Esophagus (tissue), 2 donors: ENCODE measurements around the gene GGPS1. TPM values are rescaled to one million over a fixed set of nuclear protein-coding genes. Genes with fewer than 3 reads are reported as not detected.
"Not testable (repeated sequence)": the region's sequence is repeated elsewhere in the genome, so short reads cannot be mapped to it uniquely, and the experiment has no call there.

Experiments used
- H3K27ac ChIP-seq, 2 donors: one replicate each; pipeline ENCODE4 v1.5.1; 2013; ENCODE audit warnings: low read depth in 2 of 2, mild to moderate bottlenecking in 2 of 2, inconsistent platforms in 1 of 2, low read length in 1 of 2, moderate library complexity in 1 of 2
- H3K27me3 ChIP-seq, 2 donors: one replicate each; pipeline ENCODE4 v1.6.1; 2013; ENCODE audit warnings: low read length in 2 of 2, control low read depth in 1 of 2, mild to moderate bottlenecking in 1 of 2; ENCODE audit not compliant: insufficient read depth in 2 of 2, control insufficient read depth in 1 of 2
- H3K36me3 ChIP-seq, 2 donors: one replicate each; pipeline ENCODE4 v1.6.1; 2013; ENCODE audit warnings: low read length in 1 of 2; ENCODE audit not compliant: control insufficient read depth in 2 of 2, insufficient read depth in 2 of 2
- H3K4me1 ChIP-seq, 2 donors: one replicate each; pipeline ENCODE4 v1.6.1; 2013; ENCODE audit warnings: low read length in 1 of 2; ENCODE audit not compliant: control insufficient read depth in 2 of 2, insufficient read depth in 2 of 2
- H3K4me3 ChIP-seq, 2 donors: one replicate each; pipeline ENCODE4 v1.5.1; 2013; ENCODE audit warnings: low read length in 2 of 2, mild to moderate bottlenecking in 2 of 2, low read depth in 1 of 2, moderate library complexity in 1 of 2
- H3K9me3 ChIP-seq, 2 donors: one replicate each; pipeline ENCODE4 v1.6.1; 2013; ENCODE audit warnings: mild to moderate bottlenecking in 2 of 2, low read depth in 1 of 2, low read length in 1 of 2, moderate library complexity in 1 of 2; ENCODE audit not compliant: control insufficient read depth in 2 of 2, insufficient read depth in 1 of 2
- WGBS, 2 donors: extraction: QIAGEN DNeasy Blood & Tissue Kit; methylation state at CpG; one replicate each; pipeline ENCODE4 v1.1.7; 2013; 5-methylcytosine and 5-hydroxymethylcytosine counted together
- polyA plus RNA-seq, 2 donors: library from polyadenylated mRNA; stranded (reverse); fragments of 200-250 nt; gene quantifications; one replicate each; pipeline ENCODE4 v1.2.3, GENCODE V29; 2013
- donor health status: healthy with polysubstance abuse.
- donor health status: Bipolar disorder and iron deficiency.

The GGPS1 gene
- polyA plus RNA-seq, 2 donors = 14.8 to 19.6 TPM

DNA sequence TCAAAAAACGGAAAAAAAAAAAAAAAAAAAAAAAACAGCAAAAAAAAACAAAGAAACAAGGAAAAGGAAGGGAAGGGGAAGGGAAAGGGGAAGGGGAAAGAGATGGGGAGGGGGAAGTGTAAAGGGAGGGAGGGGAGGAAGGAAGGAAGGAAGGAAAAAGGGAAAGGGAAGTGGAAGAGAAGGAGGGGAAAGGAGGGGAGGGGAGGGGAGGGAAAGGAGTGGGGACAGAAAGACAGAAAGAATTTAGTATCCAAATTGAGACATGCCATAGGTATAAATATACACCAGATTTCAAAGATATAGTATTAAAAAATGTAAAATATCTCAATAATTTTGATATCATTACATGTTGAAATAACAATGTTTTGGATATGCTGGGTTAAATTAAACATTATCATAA, 26.2 kb upstream of the GGPS1 start:
- Histone ChIP-seq H3K9me3 (no peaks in the 10 kb centered on the region), H3K27me3 (no peaks in the 10 kb centered on the region), H3K4me3 (no peak overlapping the region), H3K36me3 (no peaks in the 10 kb centered on the region), H3K4me1 (peaks cover 2 to 3% of the 10 kb centered on the region in 2 donors), H3K27ac (no peak overlapping the region)
- whole genome bisulfite sequencing, 2 donors = 72 to 83% methylated on average over 1 of the region's 1 CpG

DNA sequence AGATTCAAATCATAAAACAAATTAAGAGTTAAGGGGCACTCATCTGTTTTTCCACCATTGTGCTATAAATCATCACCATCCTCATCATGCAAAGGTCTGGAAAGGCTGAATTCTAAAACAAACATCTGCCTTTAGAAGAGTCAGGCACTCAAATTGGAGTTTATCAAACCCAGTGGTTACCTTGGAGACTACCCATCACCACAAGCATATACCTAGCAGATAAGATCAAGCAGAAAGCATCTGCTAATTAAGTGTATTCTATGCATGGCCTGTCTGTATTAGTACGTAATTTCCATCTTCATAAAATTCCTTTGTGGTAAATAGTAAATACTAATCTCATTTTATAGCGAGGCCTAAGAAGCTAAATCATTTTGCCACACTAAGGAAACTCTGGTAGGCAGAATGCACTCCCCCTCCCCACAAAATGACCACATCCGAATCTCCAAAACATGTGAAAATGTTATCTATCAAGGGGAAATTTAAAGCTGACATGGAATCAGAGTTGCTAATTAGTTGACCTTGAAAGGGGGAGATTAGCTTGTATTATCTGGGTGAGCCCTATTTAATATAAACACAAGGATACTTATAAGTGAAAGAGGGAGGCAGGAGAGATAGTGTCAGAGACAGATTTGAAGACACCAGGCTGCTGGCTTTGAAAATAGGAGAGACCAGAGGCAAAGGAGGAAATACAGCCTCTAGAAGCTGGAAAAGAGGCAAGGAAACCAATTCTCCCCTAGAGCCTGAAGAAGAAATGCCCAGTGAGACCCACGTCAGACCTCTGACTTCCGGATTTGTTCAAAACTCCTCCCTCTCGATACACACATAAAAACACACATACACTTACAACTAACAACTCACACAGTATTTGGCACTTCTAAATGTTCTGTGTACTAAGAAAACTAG, 23.6 kb upstream of the GGPS1 start:
- Histone ChIP-seq H3K36me3 (no peaks in the 10 kb centered on the region), H3K27me3 (no peaks in the 10 kb centered on the region), H3K4me3 (no peak overlapping the region), H3K27ac (no peak overlapping the region), H3K4me1 (no peaks in the 10 kb centered on the region), H3K9me3 (no peaks in the 10 kb centered on the region)
- WGBS, 2 donors = 41 to 51% methylated on average over 6 of the region's 6 CpGs

DNA sequence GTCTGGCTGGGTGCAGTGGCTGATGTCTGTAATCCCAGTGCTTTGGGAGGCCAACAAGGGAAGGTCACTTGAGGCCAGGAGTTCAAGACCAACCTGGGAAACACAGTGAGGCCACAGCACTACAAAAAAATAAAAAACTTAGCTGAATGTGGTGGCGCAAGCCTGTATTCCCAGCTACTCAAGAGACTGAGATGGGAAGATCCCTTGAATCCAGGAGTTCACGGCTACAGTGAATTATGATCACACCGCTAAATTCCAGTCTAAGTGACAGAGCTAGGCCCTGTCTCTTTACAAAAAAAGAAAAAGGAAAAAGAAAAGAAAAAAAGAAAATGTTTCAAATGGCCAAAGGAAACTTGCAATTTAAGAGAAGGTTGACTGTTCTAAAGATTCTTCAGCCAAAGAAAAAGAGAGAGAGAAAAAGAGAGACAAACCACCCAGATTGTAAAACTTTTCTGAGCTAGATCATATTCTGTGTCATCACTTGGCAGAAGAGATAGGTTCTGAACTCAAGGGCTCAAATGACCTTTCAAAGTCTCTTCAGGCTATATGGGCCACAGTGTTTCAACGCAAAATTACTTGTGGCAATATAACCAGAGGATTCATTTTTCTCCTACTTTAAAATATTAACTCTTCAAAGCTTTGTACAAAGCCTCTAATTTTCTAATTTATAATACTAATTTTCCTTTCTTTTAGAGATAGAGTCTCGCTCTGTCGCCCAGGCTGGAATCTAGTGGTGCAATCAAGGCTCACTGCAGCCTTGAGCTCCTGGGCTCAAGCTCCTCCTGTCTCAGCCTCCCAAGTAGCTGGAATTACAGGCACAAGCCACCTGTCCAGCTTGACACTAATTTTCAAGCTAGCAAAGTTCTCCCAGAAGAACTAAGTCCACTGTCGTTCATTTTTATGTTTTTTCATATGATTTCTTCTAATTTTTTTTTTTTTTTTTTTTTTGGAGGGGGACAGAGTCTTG, 20.9 kb upstream of the GGPS1 start:
- Histone ChIP-seq H3K4me1 (no peaks in the 10 kb centered on the region), H3K27me3 (no peaks in the 10 kb centered on the region), H3K27ac (no peak overlapping the region), H3K4me3 (no peak overlapping the region), H3K36me3 (no peaks in the 10 kb centered on the region), H3K9me3 (no peaks in the 10 kb centered on the region)
- WGBS, 2 donors = 85 to 87% methylated on average over 7 of the region's 7 CpGs

DNA sequence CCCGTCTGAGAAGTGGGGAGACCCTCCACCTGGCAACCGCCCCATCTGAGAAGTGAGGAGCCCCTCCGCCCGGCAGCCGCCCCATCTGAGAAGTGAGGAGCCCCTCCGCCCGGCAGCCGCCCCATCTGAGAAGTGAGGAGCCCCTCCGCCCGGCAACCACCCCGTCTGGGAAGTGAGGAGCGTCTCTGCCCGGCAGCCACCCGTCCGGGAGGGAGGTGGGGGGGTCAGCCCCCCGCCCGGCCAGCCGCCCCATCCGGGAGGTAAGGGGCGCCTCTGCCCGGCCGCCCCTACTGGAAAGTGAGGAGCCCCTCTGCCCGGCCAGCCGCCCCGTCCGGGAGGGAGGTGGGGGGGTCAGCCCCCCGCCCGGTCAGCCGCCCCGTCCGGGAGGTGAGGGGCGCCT, 19.2 kb upstream of the GGPS1 start:
- H3K27me3 ChIP-seq, H3K27ac ChIP-seq, H3K4me3 ChIP-seq, H3K4me1 ChIP-seq, H3K36me3 ChIP-seq, H3K9me3 ChIP-seq: not testable (repeated sequence)
- WGBS, 2 donors = 94 to 98% methylated on average over 9 to 32 of the region's 32 CpGs

DNA sequence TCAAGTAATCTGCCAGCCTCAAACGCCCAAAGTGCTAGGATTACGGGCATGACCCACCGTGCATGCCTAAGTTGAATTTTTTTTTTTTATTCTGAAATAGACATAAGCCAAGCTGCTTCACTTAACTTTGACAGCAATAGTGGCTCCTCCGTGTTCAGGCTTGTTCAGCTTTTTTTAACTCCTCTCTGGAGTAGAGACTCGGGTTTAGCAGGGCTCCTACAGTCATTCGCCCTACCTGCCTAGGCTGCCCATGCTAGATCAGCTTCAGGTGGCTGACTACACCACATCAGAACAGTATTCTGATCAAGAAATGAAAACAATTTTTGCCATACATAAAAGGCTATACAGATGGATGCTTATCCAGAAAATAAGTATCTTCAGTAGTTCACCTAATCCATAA, 15.1 kb upstream of the GGPS1 start:
- H3K27ac ChIP-seq = peak overlapping the region; percentile 22 to 54
- peaks cover 0 to 1% of the 10 kb centered on the region in 2 donors for H3K4me1 ChIP-seq
- WGBS, 2 donors = 37 to 48% methylated on average over 6 of the region's 6 CpGs

DNA sequence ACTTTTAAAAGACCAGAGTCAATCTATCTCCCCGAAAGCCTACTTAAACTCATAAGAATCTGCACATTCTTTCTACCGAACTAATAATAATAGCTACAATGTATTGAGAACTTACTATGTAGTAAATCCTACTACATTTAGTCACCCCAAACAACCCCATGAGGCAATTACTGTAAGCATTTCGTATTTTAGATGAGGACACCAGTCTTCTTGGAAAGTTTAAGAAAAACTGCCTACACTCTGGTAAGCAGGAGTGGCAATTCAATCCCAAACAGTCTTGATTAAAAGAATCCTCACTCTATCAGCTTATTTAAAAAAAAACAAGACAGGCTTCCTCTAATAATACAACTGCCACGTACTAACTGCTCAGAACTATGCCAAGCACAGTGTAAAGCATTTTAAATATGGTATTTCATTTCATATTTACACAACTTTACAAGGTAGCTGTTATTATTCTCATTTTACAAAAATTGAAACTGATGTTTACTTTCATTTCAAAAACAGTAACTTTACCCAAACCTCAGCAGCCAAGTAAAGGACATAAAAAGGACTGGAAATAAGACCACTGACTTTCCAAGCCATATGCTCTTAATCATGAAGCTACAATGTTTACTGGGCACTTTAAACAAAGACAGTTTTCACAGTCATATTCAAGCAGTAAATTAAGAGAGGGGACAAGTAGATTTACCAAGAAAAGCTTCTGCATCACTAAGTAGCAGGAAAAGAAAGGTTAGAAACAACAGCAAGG, 14.3 kb upstream of the GGPS1 start:
- Histone ChIP-seq H3K27me3 (no peaks in the 10 kb centered on the region), H3K9me3 (no peaks in the 10 kb centered on the region), H3K4me3 (no peak overlapping the region), H3K4me1 (peaks cover 0 to 1% of the 10 kb centered on the region in 2 donors), H3K36me3 (no peaks in the 10 kb centered on the region), H3K27ac (no peak overlapping the region)
- 32 to 44% methylated on average over 4 of the region's 4 CpGs for WGBS, 2 donors

More for the DNA sequence above, 15.1 kb upstream of the GGPS1 start:
- H3K9me3 ChIP-seq = no peaks in the 10 kb centered on the region
- no peaks in the 10 kb centered on the region for H3K27me3 ChIP-seq
- no peak overlapping the region for H3K4me3 ChIP-seq
- H3K36me3 ChIP-seq = no peaks in the 10 kb centered on the region

DNA sequence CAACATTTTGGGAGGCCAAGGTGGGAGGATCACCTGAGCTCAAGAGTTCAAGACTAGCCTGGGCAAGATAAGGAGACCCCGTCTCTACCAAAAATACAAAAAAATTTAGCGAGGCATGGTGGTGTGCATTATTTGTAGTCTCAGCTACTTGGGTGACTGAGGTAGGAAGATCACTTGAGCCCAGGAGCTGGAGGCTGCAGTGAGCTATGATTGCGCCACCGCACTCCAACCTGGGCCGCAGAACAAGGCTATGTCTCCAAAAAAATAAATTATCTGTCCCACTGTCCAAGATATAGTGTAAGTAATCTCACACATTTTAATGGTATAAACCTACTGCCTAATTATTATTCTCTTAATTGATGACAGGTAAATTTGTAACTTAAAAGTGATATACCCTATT, 13.2 kb upstream of the GGPS1 start:
- Histone ChIP-seq H3K9me3 (no peaks in the 10 kb centered on the region), H3K4me3 (no peak overlapping the region), H3K27me3 (no peaks in the 10 kb centered on the region), H3K27ac (no peak overlapping the region), H3K36me3 (no peaks in the 10 kb centered on the region), H3K4me1 (peaks cover 0 to 1% of the 10 kb centered on the region in 2 donors)
- 97% methylated on average over 5 of the region's 5 CpGs for whole genome bisulfite sequencing, 2 donors

DNA sequence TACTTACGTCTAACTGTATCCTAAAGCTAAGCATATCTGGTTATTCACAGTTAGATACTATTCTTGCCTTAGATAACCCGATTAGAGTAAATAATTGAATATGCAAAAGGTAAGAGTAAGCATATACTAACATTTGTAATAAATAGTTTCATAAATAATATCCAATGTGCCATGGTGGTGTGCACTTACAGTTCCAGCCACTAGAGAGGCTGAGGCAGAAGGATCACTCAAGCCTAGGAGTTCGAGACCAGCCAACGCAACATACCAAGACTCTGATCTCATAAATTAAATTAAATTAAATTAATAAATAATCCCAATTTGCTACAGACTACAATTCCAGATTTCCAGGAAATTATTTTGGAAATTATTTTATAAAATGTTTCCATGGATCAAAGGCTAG, 12.6 kb upstream of the GGPS1 start:
- Histone ChIP-seq H3K9me3 (no peaks in the 10 kb centered on the region), H3K36me3 (no peaks in the 10 kb centered on the region), H3K27ac (no peak overlapping the region), H3K4me1 (peaks cover 0 to 1% of the 10 kb centered on the region in 2 donors), H3K4me3 (no peak overlapping the region), H3K27me3 (no peaks in the 10 kb centered on the region)
- 93 to 99% methylated on average over 4 of the region's 4 CpGs for WGBS, 2 donors

DNA sequence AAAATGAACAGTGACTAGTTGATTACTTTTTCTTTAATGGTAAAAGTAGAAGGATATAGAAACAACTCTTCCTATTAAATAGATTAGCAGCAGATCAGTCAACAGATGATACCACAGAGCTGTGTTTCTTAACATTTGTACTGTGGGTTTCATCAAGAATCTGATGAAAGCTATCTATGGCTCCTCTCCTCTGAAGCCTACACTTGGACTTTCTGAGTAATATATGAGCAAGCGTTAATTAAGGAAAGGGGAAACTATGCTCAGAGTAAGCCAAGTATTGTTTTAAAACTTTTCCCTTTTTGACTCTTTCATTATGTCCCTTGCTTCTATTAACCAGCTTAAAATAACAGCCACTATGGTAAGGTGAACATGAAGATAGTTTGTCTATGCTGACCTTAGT, 11.2 kb upstream of the GGPS1 start:
- H3K36me3 ChIP-seq = no peaks in the 10 kb centered on the region
- H3K27ac ChIP-seq = no peak overlapping the region
- 36 to 44% methylated on average over 1 of the region's 1 CpG for WGBS, 2 donors
- no peak overlapping the region for H3K4me3 ChIP-seq
- H3K4me1 ChIP-seq = peaks cover 0 to 1% of the 10 kb centered on the region in 2 donors
- no peaks in the 10 kb centered on the region for H3K27me3 ChIP-seq
- H3K9me3 ChIP-seq = no peaks in the 10 kb centered on the region
